ENCODE results near the gene STON2. TPM values are rescaled to one million over a fixed set of nuclear protein-coding genes. Genes with fewer than 3 reads are reported as not detected.

STON2 gene
- total RNA-seq, 1 experiment from 2014 or later = 23.5 TPM

DNA sequence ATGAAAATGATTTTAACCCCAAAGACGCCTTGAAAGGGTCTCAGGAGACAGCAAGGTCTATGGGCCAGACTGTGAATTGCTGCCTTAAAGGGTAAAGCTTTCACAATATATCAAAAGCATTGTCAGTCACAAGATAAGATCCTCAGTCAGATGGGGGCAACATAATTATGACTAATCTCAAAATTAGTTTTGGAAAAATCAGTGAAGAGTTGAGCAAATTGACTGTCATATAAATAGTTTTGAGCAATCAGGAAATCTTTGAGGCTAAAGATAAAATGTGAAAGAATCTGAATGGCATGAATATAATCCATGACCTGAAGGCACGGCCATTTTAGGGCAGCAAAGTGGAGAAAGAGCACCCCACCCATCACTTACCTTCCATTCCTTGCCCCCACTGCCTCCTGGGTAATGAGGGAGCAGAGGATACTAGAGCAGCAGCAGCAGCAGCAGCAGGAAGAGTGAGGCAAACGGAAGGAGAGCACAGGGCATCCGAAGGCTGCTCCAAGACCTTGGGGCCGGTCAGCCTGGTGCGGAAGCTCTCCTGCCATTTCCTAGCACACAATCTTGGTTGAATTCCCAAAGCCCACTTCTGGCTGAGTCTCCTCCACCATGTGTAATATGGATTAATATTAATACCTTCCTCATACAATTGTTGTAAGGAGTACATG lies 7.0 kb downstream of the STON2 start:
- Mint-ChIP-seq H3K9me3 (ENCODE audit: unreplicated experiment) (no peaks in the 10 kb centered on the region), H3K4me1 (ENCODE audit: insufficient read depth, unreplicated experiment) (peaks cover 10% of the 10 kb centered on the region), H3K4me3 (ENCODE audit: unreplicated experiment) (no peak overlapping the region), H3K36me3 (ENCODE audit: insufficient read depth, unreplicated experiment) (peaks cover 8% of the 10 kb centered on the region), H3K27ac (ENCODE audit: low read depth, unreplicated experiment) (no peak overlapping the region), H3K27me3 (ENCODE audit: insufficient read depth, unreplicated experiment) (no peaks in the 10 kb centered on the region)
- no TSS peak for BruUV-seq (replicated peaks)
- no peak for DNase-seq (ENCODE audit: unreplicated experiment)
- TF ChIP-seq, protein P1, sequence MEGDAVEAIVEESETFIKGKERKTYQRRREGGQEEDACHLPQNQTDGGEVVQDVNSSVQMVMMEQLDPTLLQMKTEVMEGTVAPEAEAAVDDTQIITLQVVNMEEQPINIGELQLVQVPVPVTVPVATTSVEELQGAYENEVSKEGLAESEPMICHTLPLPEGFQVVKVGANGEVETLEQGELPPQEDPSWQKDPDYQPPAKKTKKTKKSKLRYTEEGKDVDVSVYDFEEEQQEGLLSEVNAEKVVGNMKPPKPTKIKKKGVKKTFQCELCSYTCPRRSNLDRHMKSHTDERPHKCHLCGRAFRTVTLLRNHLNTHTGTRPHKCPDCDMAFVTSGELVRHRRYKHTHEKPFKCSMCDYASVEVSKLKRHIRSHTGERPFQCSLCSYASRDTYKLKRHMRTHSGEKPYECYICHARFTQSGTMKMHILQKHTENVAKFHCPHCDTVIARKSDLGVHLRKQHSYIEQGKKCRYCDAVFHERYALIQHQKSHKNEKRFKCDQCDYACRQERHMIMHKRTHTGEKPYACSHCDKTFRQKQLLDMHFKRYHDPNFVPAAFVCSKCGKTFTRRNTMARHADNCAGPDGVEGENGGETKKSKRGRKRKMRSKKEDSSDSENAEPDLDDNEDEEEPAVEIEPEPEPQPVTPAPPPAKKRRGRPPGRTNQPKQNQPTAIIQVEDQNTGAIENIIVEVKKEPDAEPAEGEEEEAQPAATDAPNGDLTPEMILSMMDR (IDR thresholded peaks at IDR 0.05; ENCODE audit: unreplicated experiment) = no peak
- ChIA-PET POLR2A (interaction anchor here (0.8 to 2.1 kb wide), 4 partner anchors 8 to 82 kb away, joined by 3 to 11 read pairs (median 6); no protein-coding TSS in a partner anchor), CTCF (interaction anchor here (1.4 to 1.6 kb wide), 2 partner anchors 11 to 62 kb away, joined by 3 to 4 read pairs; no protein-coding TSS in a partner anchor)
- intact Hi-C loops (cut with micrococcal nuclease) = no loop called here

DNA sequence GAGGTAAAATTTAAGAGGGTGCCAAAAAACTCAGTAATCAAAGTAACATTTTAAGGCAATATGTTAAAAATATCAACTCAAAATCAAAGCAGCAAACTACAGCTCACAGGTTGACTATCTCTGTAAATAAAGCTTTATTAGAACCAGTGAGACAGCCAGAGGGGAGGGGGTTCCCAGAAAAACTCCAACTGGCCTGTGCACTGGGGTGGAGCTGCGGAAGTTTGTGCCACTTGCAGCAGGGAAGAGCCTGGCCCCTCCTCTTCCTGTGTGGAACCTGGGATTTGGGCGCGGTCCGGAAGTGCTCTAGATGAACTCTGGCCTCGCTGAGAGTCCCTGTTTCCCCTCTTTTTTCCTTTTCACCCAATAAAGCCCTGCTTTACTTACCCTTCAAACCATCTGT lies 8.1 kb downstream of the STON2 start:
- BruUV-seq (replicated peaks) = no TSS peak
- ChIA-PET POLR2A (interaction anchor here (1.9 to 2.3 kb wide), 2 partner anchors 9 to 68 kb away, joined by 5 to 21 read pairs; partner anchors contain the start of gene STON2), CTCF (interaction anchor here (0.6 to 1.6 kb wide), 2 partner anchors 60 to 63 kb away, joined by 3 read pairs; no protein-coding TSS in a partner anchor)
- Mint-ChIP-seq H3K27me3 (ENCODE audit: insufficient read depth, unreplicated experiment) (no peaks in the 10 kb centered on the region), H3K27ac (ENCODE audit: low read depth, unreplicated experiment) (no peak overlapping the region), H3K36me3 (ENCODE audit: insufficient read depth, unreplicated experiment) (peaks cover 5% of the 10 kb centered on the region), H3K4me1 (ENCODE audit: insufficient read depth, unreplicated experiment) (peaks cover 10% of the 10 kb centered on the region), H3K4me3 (ENCODE audit: unreplicated experiment) (no peak overlapping the region), H3K9me3 (ENCODE audit: unreplicated experiment) (no peaks in the 10 kb centered on the region)
- no peak for DNase-seq (ENCODE audit: unreplicated experiment)
- TF ChIP-seq, protein P1 (IDR thresholded peaks at IDR 0.05; ENCODE audit: unreplicated experiment) = no peak
- intact Hi-C loops (cut with micrococcal nuclease) = no loop called here

DNA sequence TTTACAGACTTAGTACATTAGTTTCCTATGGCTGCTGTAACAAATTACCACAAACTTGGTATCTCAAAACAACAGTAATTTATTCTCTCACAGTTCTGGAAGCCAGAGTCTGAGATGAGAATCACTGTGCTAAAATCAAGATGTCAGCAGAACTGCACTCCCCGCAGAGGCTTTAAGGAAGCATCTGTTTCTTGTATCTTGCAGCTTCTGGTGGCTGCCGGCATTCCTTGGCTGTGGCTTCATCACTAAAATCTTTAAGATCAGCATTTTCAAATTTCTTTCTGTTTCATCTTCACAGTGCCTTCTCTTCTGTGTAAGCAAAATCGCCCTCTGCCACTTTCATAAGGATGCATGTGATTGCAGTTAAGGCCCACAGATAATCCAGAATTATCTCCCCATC lies 9.4 kb downstream of the STON2 start:
- intact Hi-C loops (cut with micrococcal nuclease) = no loop called here
- TF ChIP-seq, protein P1 (IDR thresholded peaks at IDR 0.05; ENCODE audit: unreplicated experiment) = no peak
- Mint-ChIP-seq H3K4me1 (ENCODE audit: insufficient read depth, unreplicated experiment) (peaks cover 5% of the 10 kb centered on the region), H3K36me3 (ENCODE audit: insufficient read depth, unreplicated experiment) (peaks cover 7% of the 10 kb centered on the region), H3K4me3 (ENCODE audit: unreplicated experiment) (no peak overlapping the region), H3K27me3 (ENCODE audit: insufficient read depth, unreplicated experiment) (no peaks in the 10 kb centered on the region), H3K9me3 (ENCODE audit: unreplicated experiment) (no peaks in the 10 kb centered on the region), H3K27ac (ENCODE audit: low read depth, unreplicated experiment) (no peak overlapping the region)
- no TSS peak for BruUV-seq (replicated peaks)
- CTCF ChIA-PET = interaction anchor here (0.6 kb wide), 1 partner anchor 451 kb away, joined by 3 read pairs; no protein-coding TSS in a partner anchor
- POLR2A ChIA-PET = interaction anchor here (0.6 to 2.3 kb wide), 5 partner anchors 10 to 66 kb away, joined by 3 to 21 read pairs (median 3); partner anchors contain the start of gene STON2
- DNase-seq (ENCODE audit: unreplicated experiment) = no peak

DNA sequence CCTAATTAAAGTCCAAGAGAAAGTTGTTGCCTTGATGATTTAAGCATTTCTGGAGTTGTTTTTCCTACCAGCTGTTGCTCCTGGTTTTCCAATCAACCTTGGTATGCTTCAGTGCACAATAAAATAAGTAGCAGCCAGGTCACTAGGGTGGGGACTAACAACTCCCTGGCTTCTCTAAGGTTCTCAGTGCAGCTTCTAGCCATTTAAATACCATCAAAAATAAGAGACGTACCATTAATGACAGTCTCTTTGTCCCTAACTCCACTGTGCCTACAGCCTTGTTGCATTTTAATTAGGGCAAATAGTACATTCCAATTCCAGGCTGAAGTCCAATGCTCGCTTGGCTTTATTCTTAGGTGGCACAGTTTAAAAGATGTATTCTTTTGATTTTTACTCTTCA lies 11.8 kb downstream of the STON2 start:
- intact Hi-C loops (cut with micrococcal nuclease) = no loop called here
- Mint-ChIP-seq H3K27ac (ENCODE audit: low read depth, unreplicated experiment) (no peak overlapping the region), H3K4me1 (ENCODE audit: insufficient read depth, unreplicated experiment) (peaks cover 8% of the 10 kb centered on the region), H3K27me3 (ENCODE audit: insufficient read depth, unreplicated experiment) (no peaks in the 10 kb centered on the region), H3K36me3 (ENCODE audit: insufficient read depth, unreplicated experiment) (peaks cover 5% of the 10 kb centered on the region), H3K4me3 (ENCODE audit: unreplicated experiment) (no peak overlapping the region), H3K9me3 (ENCODE audit: unreplicated experiment) (no peaks in the 10 kb centered on the region)
- CTCF ChIA-PET = interaction anchor here (0.7 kb wide), 1 partner anchor 44 kb away, joined by 3 read pairs; no protein-coding TSS in a partner anchor
- DNase-seq (ENCODE audit: unreplicated experiment) = no peak
- TF ChIP-seq, protein P1 (IDR thresholded peaks at IDR 0.05; ENCODE audit: unreplicated experiment) = no peak
- POLR2A ChIA-PET = interaction anchor here (1.1 to 1.2 kb wide), 2 partner anchors 9 to 15 kb away, joined by 3 read pairs; no protein-coding TSS in a partner anchor
- no TSS peak for BruUV-seq (replicated peaks)
